ENCODE data around the gene JARID2.

Gene JARID2

DNA sequence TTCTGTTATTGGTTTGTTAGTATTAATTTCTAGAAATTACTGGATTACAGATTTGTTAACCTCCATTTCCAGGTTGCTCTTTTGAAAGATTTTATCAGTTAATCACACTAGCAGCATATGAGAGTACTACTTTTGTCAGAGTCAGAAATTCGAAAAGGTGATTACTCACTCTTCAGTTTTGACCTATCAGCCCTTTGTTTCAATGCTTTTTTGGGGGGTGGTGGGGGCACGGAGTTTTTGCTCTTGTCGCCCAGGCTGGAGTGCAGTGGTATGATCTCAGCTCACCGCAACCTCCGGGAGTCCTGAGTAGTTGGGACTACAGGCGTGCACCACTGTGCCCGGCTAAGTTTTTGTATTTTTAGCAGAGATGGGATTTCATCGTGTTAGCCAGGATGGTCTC, 149.2 kb downstream of the JARID2 start:
- no peaks in the 10 kb centered on the region for H3K9me3 ChIP-seq (ENCODE audit: control insufficient read depth, insufficient read depth, low read depth, low read length)
- H3K36me3 ChIP-seq (ENCODE audit: control insufficient read depth in 2 of 2, insufficient read depth in 1 of 2, low read length in 2 of 2) = no peaks in the 10 kb centered on the region
- TF ChIP-seq ZNF19 (tag by site-specific recombination; IDR thresholded peaks at IDR 0.05; ENCODE audit: low read depth) (no peak), ZBTB17 (tag by site-specific recombination; IDR thresholded peaks at IDR 0.05) (no peak)
- H3K4me1 ChIP-seq (ENCODE audit: control insufficient read depth, insufficient read depth, low read length) = peaks cover 8% of the 10 kb centered on the region
- ChIA-PET CTCF (interaction anchor here (0.5 to 1.0 kb wide), 2 partner anchors 58 to 883 kb away, joined by 3 read pairs; no protein-coding TSS in a partner anchor), POLR2A (interaction anchor here (0.7 kb wide), 1 partner anchor 14 kb away, joined by 4 read pairs; no protein-coding TSS in a partner anchor)
- H3K4me3 ChIP-seq (ENCODE audit: low read depth, low read length) = no peak overlapping the region
- H3K27ac ChIP-seq (ENCODE audit: extremely low read depth, low read depth, low read length) = no peak overlapping the region

DNA sequence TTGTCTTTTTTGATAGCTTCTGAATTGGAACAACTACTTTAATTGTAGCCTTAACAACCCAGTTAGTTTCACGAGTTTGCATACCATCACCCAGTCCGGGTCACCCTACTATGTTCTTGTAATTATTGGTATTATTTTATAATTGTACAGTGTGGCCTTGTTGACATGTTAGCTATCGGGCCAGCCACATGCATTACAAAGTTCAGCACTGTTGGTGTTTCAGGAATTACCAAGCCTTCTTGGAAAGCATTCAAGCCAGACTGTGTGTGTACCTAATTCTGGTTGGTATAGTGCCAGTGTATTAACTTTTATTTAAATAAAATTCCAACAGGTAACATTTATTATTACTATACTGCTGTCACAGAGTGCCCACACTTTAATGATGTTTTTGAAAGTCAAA, 150.9 kb downstream of the JARID2 start:
- ChIA-PET CTCF (interaction anchor here (0.5 to 1.0 kb wide), 5 partner anchors 44 to 665 kb away, joined by 3 to 6 read pairs (median 3); no protein-coding TSS in a partner anchor), POLR2A (no interaction called here)
- Histone ChIP-seq H3K27ac (ENCODE audit: extremely low read depth, low read depth, low read length) (no peak overlapping the region), H3K4me3 (ENCODE audit: low read depth, low read length) (no peak overlapping the region), H3K9me3 (ENCODE audit: control insufficient read depth, insufficient read depth, low read depth, low read length) (no peaks in the 10 kb centered on the region), H3K4me1 (ENCODE audit: control insufficient read depth, insufficient read depth, low read length) (peaks cover 19% of the 10 kb centered on the region), H3K36me3 (ENCODE audit: control insufficient read depth in 2 of 2, insufficient read depth in 1 of 2, low read length in 2 of 2) (no peaks in the 10 kb centered on the region)
- no peak for TF ChIP-seq ZNF785 (tag by site-specific recombination; IDR thresholded peaks at IDR 0.05)
- TF ChIP-seq MZF1 (tag by site-specific recombination; IDR thresholded peaks at IDR 0.05; ENCODE audit: borderline replicate concordance) = no peak
- no peak for TF ChIP-seq IKZF3 (tag by site-specific recombination; IDR thresholded peaks at IDR 0.05)
- TF ChIP-seq ZNF214 (tag by site-specific recombination; IDR thresholded peaks at IDR 0.05; ENCODE audit: borderline replicate concordance) = no peak
- no peak for TF ChIP-seq HOXD13 (CRISPR knock-in tag; IDR thresholded peaks at IDR 0.05; ENCODE audit: borderline replicate concordance)
- TF ChIP-seq SETDB1 (IDR thresholded peaks at IDR 0.05; ENCODE audit: insufficient read length, low read length) = no peak
- TF ChIP-seq ZNF391 (tag by site-specific recombination; IDR thresholded peaks at IDR 0.05; ENCODE audit: borderline replicate concordance, low read depth) = no peak
- TF ChIP-seq GLI4 (tag by site-specific recombination; IDR thresholded peaks at IDR 0.05) = no peak
- no peak for TF ChIP-seq ZSCAN23 (tag by site-specific recombination; IDR thresholded peaks at IDR 0.05)
- no peak for TF ChIP-seq ZNF335 (tag by site-specific recombination; conservative IDR thresholded peaks at IDR 0.05)
- no peak for TF ChIP-seq ZNF791 (tag by site-specific recombination; IDR thresholded peaks at IDR 0.05)
- TF ChIP-seq SCRT2 (tag by site-specific recombination; IDR thresholded peaks at IDR 0.05) = no peak
- TF ChIP-seq, protein P1, sequence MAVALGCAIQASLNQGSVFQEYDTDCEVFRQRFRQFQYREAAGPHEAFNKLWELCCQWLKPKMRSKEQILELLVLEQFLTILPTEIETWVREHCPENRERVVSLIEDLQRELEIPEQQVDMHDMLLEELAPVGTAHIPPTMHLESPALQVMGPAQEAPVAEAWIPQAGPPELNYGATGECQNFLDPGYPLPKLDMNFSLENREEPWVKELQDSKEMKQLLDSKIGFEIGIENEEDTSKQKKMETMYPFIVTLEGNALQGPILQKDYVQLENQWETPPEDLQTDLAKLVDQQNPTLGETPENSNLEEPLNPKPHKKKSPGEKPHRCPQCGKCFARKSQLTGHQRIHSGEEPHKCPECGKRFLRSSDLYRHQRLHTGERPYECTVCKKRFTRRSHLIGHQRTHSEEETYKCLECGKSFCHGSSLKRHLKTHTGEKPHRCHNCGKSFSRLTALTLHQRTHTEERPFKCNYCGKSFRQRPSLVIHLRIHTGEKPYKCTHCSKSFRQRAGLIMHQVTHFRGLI (tag by site-specific recombination; IDR thresholded peaks at IDR 0.05) = no peak
- no peak for TF ChIP-seq ZNF112 (tag by site-specific recombination; IDR thresholded peaks at IDR 0.05)
- no peak for TF ChIP-seq ZNF571 (tag by site-specific recombination; IDR thresholded peaks at IDR 0.05)
- TF ChIP-seq, protein P2, sequence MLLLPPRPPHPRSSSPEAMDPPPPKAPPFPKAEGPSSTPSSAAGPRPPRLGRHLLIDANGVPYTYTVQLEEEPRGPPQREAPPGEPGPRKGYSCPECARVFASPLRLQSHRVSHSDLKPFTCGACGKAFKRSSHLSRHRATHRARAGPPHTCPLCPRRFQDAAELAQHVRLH (tag by site-specific recombination; IDR thresholded peaks at IDR 0.05) = no peak
- TF ChIP-seq, protein P3, sequence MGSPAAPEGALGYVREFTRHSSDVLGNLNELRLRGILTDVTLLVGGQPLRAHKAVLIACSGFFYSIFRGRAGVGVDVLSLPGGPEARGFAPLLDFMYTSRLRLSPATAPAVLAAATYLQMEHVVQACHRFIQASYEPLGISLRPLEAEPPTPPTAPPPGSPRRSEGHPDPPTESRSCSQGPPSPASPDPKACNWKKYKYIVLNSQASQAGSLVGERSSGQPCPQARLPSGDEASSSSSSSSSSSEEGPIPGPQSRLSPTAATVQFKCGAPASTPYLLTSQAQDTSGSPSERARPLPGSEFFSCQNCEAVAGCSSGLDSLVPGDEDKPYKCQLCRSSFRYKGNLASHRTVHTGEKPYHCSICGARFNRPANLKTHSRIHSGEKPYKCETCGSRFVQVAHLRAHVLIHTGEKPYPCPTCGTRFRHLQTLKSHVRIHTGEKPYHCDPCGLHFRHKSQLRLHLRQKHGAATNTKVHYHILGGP (tag by site-specific recombination; IDR thresholded peaks at IDR 0.05) = no peak
- TF ChIP-seq ZNF169 (tag by site-specific recombination; IDR thresholded peaks at IDR 0.05) = no peak
- TF ChIP-seq ZNF501 (tag by site-specific recombination; IDR thresholded peaks at IDR 0.05) = no peak
